Loucy (cell line): ENCODE results near the gene ANKRD23.

Experiments
- CTCF ChIP-seq: fragments of 200-600 bp; sonication (generic); conservative IDR thresholded peaks from 2 replicates; pipeline ENCODE4 v1.5.1; 2014; ENCODE audit warnings: mild to moderate bottlenecking, antibody characterized with exemption, low read length
- EZH2phosphoT487 ChIP-seq: fragments of 200-600 bp; IDR thresholded peaks from 2 replicates; pipeline ENCODE4 v1.6.1; 2018; ENCODE audit warnings: antibody characterized with exemption, mild to moderate bottlenecking, moderate library complexity, borderline replicate concordance

GRCh38 chr2:96811917-96812316 is 31.9 kb downstream of the ANKRD23 start:
- TF ChIP-seq CTCF: no peak
- no peak for TF ChIP-seq EZH2phosphoT487
